DMS114 treated with DMSO at 0.1 percent for 48 hours (cell line): Measurements from ENCODE around the gene LRRC36.
A peak's percentile ranks its signal among the peaks of the same experiment; 100 is the strongest.

ENCODE experiments used
- DNase-seq: peaks from one replicate; lab custom pipeline; 2025; ENCODE audit not compliant: unreplicated experiment; lab: John Stamatoyannopoulos, UW

Gene LRRC36

GRCh38 chr16:67388591-67388990 is 62.0 kb downstream of the LRRC36 start:
- no peak for DNase-seq

DNA sequence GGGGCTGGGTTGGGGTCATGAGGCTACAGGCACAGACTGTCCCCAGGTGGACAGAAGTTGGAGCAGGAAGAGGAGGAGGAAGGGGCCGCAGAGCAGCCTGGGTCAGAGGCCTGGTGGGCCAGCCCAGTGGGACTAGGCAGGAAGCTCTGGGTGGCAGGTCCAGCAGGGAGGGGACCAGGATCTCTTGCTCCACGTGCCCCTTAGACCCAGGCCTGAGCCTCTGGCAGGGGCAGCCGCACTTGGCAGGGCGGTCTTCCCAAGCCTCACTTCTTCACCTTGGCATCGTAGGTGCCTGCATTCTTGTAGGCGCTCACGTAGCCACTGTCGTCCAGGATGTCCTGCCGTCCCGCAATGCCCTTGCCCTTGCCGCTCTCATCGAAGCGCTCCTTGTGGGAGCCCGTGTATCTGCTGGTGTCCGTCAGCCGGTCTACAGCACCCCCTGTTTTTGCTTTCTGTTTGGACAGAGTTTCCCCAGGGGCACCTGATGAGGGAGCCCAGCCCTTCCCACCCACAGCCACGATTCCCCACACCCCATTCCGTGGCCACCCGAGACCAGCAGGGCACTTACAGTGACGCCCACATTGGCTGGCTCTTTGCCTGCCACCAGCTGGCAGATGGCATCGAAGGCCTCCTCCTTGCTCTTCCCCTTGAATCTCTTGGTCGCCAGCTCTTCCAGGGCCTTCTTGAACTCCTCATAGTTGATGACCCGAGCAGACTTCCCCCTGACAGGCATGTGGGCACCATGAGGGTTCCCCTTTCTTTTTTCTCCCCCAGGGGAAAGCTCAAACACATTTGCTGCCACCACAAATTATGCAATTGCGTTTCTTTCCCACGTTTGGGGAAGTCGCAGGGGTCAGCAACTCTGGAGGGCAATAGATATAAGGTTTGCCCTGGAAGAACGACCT is 63.5 kb downstream of the LRRC36 start:
- DNase-seq = no peak

- DNase-seq = no peak
Measured at GRCh38 chr16:67390816-67391423, 64.3 kb downstream of the LRRC36 start.

DNA sequence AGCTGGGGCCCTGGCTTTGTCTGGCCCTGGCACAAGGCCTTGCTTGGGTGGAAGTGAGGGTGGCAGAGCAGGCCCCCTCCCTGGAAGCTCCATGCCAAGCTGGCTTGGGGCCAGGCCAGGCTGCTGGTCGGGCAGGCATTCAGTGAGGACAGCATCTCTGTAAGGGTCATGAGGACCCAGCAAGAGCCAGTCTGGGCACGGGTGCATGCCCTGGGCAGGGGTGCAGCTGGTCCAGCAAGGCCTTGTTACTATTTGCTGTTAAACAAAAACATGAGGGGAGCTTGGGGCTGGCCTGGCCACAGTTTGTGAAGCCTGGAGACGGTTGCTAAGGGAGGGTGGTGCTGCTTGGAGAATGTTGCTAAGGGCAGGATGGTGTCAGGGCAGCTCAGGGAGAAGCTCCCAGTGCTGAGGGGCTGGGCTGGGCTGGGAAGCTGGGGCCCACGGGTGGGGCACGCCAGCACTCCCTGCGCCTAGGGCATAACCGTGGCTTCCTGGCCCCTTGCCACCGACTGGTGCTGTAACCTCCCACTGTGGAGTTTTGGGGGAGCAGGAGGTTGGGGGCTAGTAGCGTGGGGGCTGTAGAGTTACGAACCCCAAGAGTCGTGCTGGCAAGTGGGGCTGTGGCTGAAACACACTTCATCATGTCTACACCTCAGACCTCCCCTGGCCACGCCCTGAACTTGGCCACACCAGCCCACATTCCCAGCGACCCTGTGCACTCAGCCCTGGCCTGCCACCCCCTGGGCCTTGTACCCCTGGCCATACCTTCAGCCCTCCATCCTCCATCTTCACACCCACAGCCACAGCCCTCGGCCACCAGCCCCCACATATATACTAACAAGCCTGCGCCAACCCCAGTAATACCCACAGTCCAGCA is 65.0 kb downstream of the LRRC36 start:
- no peak for DNase-seq

GRCh38 chr16:67392301-67393059 is 65.9 kb downstream of the LRRC36 start:
- DNase-seq = no peak

DNA sequence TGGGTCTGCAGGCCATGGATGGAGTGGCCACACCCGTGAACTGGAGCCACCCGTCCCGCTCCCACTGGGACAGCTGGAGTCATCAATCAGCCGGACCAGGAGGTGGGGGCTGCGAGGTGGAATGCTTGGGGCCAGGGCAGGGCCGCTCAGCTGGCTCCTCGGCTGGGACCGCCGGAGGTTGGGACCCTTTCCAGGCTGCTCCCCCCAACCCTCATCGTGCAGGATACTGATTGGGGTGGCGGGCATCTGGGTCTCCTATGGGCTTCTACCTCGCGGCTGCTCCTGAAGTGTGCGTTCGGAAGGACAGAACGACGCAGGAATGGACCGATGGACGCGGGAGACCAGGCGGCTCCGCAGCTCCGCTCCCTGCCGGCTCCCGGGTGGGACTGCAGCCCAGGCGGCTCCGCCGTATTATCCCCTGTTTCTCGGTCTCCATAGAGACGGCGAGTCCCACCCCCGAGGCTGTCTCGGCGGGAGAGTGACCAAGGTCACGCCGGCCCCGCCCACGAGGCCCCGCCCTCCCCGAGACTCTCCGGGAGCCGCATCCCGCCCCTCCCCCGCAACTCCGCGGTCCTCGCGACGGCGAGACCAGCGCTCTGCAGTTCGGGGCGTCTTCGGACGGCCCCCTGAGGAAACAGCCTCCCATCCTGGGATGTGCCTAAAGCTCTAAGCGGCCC is 66.6 kb downstream of the LRRC36 start, which contains the start of gene TPPP3:
Gene TPPP3 (minus strand): TSS at position 388 of the 677 bp plus-strand sequence. CDS start 2,387 bp downstream, outside the sequence.
- DNase-seq = peak; percentile 34

DNA sequence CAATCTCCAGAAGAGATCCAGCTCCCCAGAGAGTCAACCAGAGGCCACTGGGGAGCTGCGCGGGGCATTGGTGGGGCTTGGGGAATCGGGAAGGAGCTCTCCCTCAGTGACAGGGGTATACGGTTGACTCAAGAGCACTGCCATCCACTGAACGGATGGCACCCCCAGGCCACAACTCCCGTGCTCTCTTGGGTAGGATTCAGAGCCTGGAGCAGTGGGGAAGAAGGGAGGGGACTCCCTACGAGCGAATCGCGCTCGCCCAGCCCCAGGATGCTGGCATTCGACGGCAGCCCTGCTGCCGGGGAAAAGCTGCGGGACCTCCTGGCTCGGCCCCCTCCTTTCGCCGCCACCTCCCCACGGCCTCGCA is 67.2 kb downstream of the LRRC36 start:
- DNase-seq = no peak

GRCh38 chr16:67394155-67395104 is 67.8 kb downstream of the LRRC36 start:
- no peak for DNase-seq

DNA sequence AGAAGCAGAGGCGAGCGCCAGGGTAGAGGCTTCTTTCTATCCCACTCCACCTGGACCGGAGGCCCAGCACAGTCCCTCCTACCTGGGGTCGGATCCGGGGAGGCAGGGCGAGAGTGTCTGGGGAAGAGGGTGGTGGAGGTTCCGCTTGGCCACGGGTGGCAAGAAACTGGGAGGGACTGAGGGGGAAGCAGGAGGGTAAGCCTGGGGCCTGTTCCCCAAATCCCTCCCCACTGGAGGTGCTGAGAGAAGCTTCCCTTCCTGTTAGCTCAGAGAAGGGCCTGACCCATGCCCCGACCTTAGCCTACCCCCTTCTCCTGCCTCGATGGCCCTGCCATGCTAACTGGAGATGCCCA is 68.5 kb downstream of the LRRC36 start:
- no peak for DNase-seq

GRCh38 chr16:67395458-67396158 is 69.0 kb downstream of the LRRC36 start:
- no peak for DNase-seq

- no peak for DNase-seq
Measured at GRCh38 chr16:67396159-67397035, 69.8 kb downstream of the LRRC36 start.

DNA sequence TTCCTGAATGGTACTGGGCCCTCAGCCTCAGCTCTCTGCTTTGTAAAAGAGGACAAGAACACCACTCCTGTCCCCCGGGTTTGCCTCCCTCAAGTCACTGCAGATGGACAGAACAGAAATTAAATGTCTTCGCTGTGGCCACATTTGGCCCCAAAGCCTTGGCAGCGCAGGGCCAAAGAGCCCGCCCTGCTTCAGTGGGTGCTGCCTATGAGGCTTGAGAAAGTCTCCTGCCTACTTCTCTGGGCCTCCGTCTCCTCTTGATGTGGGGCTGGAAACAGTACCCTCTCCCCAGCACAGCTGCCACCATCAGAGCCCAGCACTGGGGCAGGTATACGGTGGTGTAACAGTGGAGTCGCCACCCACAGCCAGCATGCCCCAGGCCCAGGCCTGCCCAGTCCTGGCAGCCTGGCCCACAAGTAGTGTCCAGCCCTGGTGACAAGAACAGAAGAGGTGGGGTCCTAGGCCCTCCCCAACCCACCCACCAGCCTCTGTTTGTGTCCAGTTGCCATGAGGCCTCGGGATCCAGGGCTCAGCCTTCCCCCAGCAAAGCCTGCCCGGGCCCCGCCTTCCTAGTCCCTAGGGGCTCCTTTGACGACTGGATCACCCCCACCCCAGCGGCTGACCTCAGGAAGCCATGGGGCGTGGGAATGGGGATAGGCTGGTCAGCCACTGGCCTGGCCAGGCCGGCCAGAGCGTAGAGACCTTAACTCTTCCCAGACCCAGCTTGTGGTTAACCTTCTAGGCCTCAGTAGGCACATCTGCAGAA is 70.6 kb downstream of the LRRC36 start:
- no peak for DNase-seq

DNA sequence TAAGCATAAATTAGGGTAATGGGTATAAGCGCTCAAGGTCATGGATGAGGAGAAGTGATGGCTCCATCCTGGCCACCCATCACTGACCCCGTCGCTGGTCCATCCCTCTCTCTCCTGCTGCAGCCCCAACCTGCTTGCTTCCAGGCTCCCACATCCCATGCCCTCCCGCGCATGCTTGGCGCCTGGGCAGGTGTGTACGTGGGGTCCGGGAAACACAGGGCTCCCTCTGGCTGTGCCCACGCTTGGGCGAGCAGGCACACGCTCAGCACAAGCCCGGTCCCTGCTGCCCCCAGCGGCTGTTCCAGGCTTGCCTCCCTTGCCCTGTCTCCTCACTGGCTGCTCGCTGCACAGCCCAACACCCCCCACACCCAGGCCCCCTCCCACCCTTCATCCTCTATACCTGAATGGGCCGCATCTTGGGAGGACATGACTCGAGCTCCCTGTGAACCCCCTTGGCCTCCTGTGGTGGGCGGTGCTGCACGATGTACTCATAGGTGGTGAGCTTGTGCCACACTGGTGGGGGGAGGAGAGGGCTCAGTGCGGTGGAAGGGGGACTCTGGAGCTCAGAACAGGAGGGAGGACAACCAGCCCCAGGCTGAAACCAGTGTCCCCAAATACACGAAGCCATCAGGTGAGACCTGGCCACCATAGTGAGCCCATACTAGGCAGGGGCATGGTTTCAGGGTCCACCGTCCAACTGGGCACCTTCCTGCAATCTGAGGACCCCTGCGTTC is 71.4 kb downstream of the LRRC36 start:
- DNase-seq = no peak

DNA sequence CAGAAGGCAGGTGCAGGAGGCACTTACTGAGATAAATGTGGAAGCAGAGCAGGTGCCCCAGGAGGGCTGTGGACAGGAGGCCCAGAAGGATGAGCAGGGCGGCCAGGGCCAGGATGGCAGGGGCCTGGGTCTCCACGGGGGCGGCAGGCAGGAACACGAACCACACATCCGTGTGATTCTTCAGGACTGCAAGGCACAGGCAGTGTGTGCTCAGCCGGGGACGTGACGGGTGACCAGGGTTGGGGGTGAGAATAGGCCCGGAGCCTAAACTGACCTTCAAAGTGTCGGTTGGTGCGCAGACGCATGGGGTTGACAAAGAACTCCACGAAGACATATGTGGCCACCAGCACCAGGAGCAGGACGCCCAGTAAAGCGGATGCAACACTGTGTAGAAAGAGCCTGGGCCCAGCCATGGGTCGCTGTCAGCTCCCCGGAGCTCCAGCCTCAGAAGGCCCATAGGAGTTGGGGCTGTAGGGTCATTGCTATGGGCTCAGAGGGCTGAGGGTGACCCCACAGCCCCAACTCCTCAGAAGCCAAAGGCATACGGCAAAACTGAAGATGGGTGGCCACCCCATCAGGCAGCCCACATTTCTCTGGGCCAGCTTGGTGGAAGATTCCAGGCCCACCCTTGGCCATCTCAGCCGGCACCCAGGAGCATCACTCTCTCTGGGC is 72.1 kb downstream of the LRRC36 start:
- DNase-seq = no peak

- DNase-seq = no peak
Measured at GRCh38 chr16:67399218-67399733, 72.7 kb downstream of the LRRC36 start.
